Chondrocyte (in vitro differentiated cells): ENCODE data around the gene TMEM132D. TPM values are rescaled to one million over a fixed set of nuclear protein-coding genes. Genes with fewer than 3 reads are reported as not detected.

ENCODE experiments used
- DNase-seq: peaks from one replicate; pipeline ENCODE4 v3.0.0; 2021; ENCODE audit warnings: mixed read lengths, low spot score
- H3K27ac Mint-ChIP-seq: one replicate; pipeline ENCODE4 v1.8.0; 2021; ENCODE audit warnings: mild to moderate bottlenecking, moderate library complexity, mixed read lengths; ENCODE audit not compliant: unreplicated experiment
- H3K27me3 Mint-ChIP-seq: 2 replicates; pipeline ENCODE4 v1.8.0; 2021; ENCODE audit warnings: low read depth, mixed read lengths
- H3K36me3 Mint-ChIP-seq: 2 replicates; pipeline ENCODE4 v1.8.0; 2021; ENCODE audit warnings: low read depth, mixed read lengths
- H3K4me1 Mint-ChIP-seq: 2 replicates; pipeline ENCODE4 v1.8.0; 2021; ENCODE audit warnings: low read depth, mild to moderate bottlenecking, mixed read lengths
- H3K4me3 Mint-ChIP-seq: one replicate; pipeline ENCODE4 v1.8.0; 2021; ENCODE audit warnings: mild to moderate bottlenecking, moderate library complexity, mixed read lengths; ENCODE audit not compliant: unreplicated experiment
- H3K9me3 Mint-ChIP-seq: 2 replicates; pipeline ENCODE4 v1.8.0; 2021; ENCODE audit warnings: low read depth, mixed read lengths
- CTCF ChIP-seq: fragments of 200-600 bp; sonication (generic); IDR thresholded peaks from 2 replicates; pipeline ENCODE4 v1.5.0; 2021; ENCODE audit warnings: antibody characterized with exemption, mild to moderate bottlenecking, moderate library complexity
- total RNA-seq: library from RNA; stranded (reverse); gene quantifications from 3 replicates; pipeline ENCODE4 v1.2.1, GENCODE V29; 2021

Gene TMEM132D
- total RNA-seq, 1 donor from 2014 or later = 3.1 TPM

GRCh38 chr12:129036135-129036534 is 867.7 kb downstream of the TMEM132D start:
- peaks cover 20% of the 10 kb centered on the region for H3K9me3 Mint-ChIP-seq
- no peak for TF ChIP-seq CTCF
- H3K27ac Mint-ChIP-seq = no peak overlapping the region
- peaks cover 1% of the 10 kb centered on the region for H3K36me3 Mint-ChIP-seq
- H3K4me1 Mint-ChIP-seq = no peaks in the 10 kb centered on the region
- peaks cover 4% of the 10 kb centered on the region for H3K27me3 Mint-ChIP-seq
- H3K4me3 Mint-ChIP-seq = no peak overlapping the region
- DNase-seq = no peak

DNA sequence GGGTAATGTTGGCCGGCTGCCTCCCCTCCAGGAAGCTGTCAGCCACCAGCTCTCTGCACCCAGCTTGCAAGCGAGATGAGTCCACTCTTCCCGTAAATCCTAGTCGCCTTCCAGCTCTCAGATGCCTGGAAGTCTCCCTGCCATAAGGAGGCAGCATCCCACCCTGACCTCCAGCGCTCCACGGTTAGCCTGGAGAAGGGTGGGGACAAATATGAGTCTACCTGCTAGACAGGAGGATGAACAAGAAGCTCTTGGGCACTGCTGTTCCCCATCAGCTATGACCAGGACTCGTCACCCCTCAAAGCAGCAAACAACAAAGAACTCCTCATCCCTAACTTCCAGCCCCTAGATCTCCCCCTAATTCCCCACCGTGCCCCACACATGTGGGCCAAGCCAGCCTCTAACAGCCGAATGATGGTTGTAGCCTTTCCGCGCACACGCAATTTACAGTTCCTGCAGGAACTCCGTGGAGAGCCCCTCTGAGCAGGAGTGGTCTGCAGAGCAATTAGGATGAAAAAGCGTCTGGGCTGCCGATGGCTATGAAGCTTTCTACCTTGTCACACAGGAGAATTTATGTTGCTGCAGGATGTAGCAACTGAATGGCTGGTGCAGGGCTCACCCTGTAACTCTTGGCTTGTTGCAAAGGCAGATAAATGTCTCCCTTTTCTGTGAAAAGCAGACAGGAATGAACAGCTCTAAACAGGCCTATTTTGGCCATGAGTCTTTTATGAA is 869.1 kb downstream of the TMEM132D start:
- peaks cover 12% of the 10 kb centered on the region for H3K9me3 Mint-ChIP-seq

GRCh38 chr12:129028844-129029243 is 875.0 kb downstream of the TMEM132D start:
- Mint-ChIP-seq H3K27me3 (peaks cover 5% of the 10 kb centered on the region), H3K9me3 (peaks cover 6% of the 10 kb centered on the region)
- no peak for TF ChIP-seq CTCF

More for the DNA sequence above, 869.1 kb downstream of the TMEM132D start:
- Mint-ChIP-seq H3K4me1 (no peaks in the 10 kb centered on the region), H3K27me3 (peaks cover 5% of the 10 kb centered on the region), H3K4me3 (no peak overlapping the region), H3K36me3 (peaks cover 1% of the 10 kb centered on the region), H3K27ac (no peak overlapping the region)
- DNase-seq = no peak
- no peak for TF ChIP-seq CTCF

GRCh38 chr12:129025055-129025454 is 878.8 kb downstream of the TMEM132D start:
- H3K27me3 Mint-ChIP-seq = peaks cover 1% of the 10 kb centered on the region
- no peaks in the 10 kb centered on the region for H3K36me3 Mint-ChIP-seq
- no peak for DNase-seq
- peaks cover 14% of the 10 kb centered on the region for H3K9me3 Mint-ChIP-seq
- no peaks in the 10 kb centered on the region for H3K4me1 Mint-ChIP-seq
- no peak overlapping the region for H3K27ac Mint-ChIP-seq
- no peak for TF ChIP-seq CTCF
- no peak overlapping the region for H3K4me3 Mint-ChIP-seq

More at GRCh38 chr12:129028844-129029243, 875.0 kb downstream of the TMEM132D start:
- Mint-ChIP-seq H3K27ac (no peak overlapping the region), H3K36me3 (peaks cover 1% of the 10 kb centered on the region), H3K4me1 (no peaks in the 10 kb centered on the region), H3K4me3 (no peak overlapping the region)
- no peak for DNase-seq
